Activated CD8-positive, alpha-beta memory T cell treated with anti-CD3 and anti-CD28 coated beads, Interleukin-2, amount 50 U/mL, for 24 hours (primary cell): ENCODE data around the gene NPRL2.

Experiments
- DNase-seq: peaks from one replicate; pipeline ENCODE4 v3.0.0-alpha.2; 2020; ENCODE audit errors: extremely low read depth

Gene NPRL2

GRCh38 chr3:50350213-50350526 is 405 bp downstream of the NPRL2 start:
- no peak for DNase-seq

GRCh38 chr3:50347187-50347813 is 3.3 kb downstream of the NPRL2 start:
- peak; percentile 37 for DNase-seq

- no peak for DNase-seq
Observed at GRCh38 chr3:50345586-50346234, 4.9 kb downstream of the NPRL2 start, which contains the start of gene ZMYND10. Gene ZMYND10, minus strand, starts transcription at chr3:50345732. Its CDS starts 153 bp downstream, at chr3:50345579.

- DNase-seq: no peak
Observed at GRCh38 chr3:50345008-50345407, 5.6 kb downstream of the NPRL2 start.

- no peak for DNase-seq
Observed at GRCh38 chr3:50342813-50343633, 7.6 kb downstream of the NPRL2 start.

GRCh38 chr3:50341996-50342650 is 8.5 kb downstream of the NPRL2 start:
- DNase-seq: no peak

GRCh38 chr3:50341537-50341936 is 9.0 kb downstream of the NPRL2 start:
- DNase-seq: no peak

- no peak for DNase-seq
Observed at GRCh38 chr3:50340448-50341329, 9.9 kb downstream of the NPRL2 start, which contains the start of gene RASSF1. Gene RASSF1, minus strand, starts transcription at chr3:50340836. Its CDS starts 31 bp downstream, at chr3:50340805.

GRCh38 chr3:50340147-50340447 is 10.5 kb downstream of the NPRL2 start:
- no peak for DNase-seq

- DNase-seq: no peak
Observed at GRCh38 chr3:50339485-50340146, 11.0 kb downstream of the NPRL2 start.

GRCh38 chr3:50338965-50339364 is 11.6 kb downstream of the NPRL2 start:
- DNase-seq: no peak

- DNase-seq: peak; percentile 94
Observed at GRCh38 chr3:50337175-50337861, 13.3 kb downstream of the NPRL2 start.

GRCh38 chr3:50336452-50337174 is 14.0 kb downstream of the NPRL2 start:
- no peak for DNase-seq

GRCh38 chr3:50334339-50335075 is 16.1 kb downstream of the NPRL2 start:
- no peak for DNase-seq

- no peak for DNase-seq
Observed at GRCh38 chr3:50333744-50334328, 16.7 kb downstream of the NPRL2 start.

- DNase-seq: no peak
Observed at GRCh38 chr3:50331364-50331907, 19.1 kb downstream of the NPRL2 start.

- DNase-seq: no peak
Observed at GRCh38 chr3:50330330-50330729, 20.2 kb downstream of the NPRL2 start.
